Limb (tissue), 2 donors: ENCODE data around the gene KLHL29.

Experiments
- DNase-seq, 2 donors: peaks; one replicate each; pipeline ENCODE4 v3.0.0-alpha.2; 2016; ENCODE audit errors: extremely low spot score in 2 of 2

The KLHL29 gene

GRCh38 chr2:23567161-23567756, 182.3 kb downstream of the KLHL29 start:
- DNase-seq, result no peak

GRCh38 chr2:23568211-23568610, 183.2 kb downstream of the KLHL29 start:
- no peak for DNase-seq

DNA sequence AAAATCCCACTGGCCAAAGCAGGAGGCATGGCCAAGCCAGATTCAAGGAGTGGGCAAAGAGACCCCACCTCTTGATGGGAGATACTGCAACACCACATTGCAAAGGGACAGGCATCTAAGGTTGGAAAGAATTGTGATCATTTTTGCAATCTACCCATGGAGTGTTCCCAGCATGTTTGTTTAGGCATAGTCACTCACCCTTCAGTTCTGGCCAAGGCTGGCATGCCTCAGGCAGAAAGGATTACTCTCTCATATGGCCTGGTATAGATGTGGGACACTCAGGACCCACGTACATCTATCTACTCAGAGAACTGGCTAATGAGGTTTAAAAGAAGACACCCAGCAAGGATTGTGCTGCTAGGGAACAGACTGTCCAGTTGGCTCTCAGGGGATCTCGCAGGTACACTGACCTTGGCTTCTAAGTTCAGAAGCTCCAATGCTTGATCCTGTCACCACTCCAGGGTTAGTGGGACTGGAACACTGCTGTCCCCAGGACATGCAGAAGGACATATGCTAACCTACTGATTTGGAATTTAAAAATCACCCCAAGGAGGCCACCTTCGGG, 183.7 kb downstream of the KLHL29 start:
- no peak for DNase-seq

DNA sequence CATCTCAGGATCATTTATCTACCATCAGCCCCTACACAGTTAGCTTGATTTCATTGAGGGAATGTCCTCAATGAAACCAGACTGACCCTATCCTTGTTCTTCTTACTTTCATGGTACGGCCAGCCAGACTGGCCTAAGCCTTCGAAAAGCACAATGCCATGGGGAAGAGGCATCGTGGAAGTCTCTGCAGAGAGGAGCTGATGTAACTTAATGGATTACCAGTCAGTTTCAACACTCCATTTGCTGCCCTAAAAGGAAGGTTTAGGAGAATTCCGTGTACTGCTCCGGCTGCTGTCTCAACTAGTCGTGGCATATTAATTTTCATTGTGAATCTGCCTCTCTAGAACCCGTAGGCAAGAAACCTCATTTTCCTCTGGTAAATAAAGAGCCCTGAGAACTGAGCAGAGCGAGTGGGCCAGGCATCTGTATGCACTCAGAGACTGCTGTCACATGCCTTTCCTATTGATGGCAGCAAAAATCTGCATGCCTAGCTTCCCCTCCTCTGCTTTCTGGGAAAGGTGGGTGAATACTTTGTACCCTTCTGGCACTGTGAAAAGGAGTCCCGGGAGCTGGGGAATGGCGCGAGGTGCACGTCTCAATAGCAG, 184.9 kb downstream of the KLHL29 start:
- no peak for DNase-seq

- DNase-seq, result no peak
Observed at GRCh38 chr2:23571085-23571484, 186.1 kb downstream of the KLHL29 start.

DNA sequence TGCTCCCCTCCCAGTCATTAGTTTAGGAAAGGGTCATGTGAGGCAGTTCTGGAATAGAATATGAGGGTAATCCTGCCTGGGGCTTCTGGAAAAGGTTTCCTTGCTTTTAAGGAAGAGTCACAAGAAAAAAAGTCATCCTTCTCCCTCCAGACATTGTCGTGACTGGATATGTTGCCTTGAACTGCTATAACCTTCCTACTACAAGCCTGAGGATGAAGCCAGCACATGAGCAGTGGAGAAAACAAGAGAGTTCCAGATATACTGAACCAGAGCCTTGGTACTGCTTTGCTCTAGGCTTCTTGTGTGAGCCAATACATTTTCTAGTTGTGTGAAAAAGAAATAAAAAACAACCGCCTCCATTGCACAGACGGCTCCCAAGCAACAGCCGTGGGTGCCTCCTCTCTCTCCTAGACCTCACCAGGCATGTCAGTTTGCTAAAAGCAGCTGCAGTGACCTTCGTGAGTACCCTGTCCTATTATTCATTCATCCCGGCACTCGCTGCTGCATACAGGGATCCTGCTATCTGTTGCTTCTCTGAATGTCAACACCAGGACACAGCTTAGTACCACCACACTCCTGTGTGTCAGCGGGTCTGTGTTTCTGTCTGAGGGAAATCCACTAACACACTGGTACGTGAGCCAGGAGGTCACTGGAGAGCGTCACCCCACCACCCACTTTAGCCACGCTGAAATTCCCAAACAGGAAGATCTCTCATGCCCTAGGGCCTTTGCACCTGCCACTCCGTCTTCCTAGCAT, 186.7 kb downstream of the KLHL29 start:
- no peak for DNase-seq

DNA sequence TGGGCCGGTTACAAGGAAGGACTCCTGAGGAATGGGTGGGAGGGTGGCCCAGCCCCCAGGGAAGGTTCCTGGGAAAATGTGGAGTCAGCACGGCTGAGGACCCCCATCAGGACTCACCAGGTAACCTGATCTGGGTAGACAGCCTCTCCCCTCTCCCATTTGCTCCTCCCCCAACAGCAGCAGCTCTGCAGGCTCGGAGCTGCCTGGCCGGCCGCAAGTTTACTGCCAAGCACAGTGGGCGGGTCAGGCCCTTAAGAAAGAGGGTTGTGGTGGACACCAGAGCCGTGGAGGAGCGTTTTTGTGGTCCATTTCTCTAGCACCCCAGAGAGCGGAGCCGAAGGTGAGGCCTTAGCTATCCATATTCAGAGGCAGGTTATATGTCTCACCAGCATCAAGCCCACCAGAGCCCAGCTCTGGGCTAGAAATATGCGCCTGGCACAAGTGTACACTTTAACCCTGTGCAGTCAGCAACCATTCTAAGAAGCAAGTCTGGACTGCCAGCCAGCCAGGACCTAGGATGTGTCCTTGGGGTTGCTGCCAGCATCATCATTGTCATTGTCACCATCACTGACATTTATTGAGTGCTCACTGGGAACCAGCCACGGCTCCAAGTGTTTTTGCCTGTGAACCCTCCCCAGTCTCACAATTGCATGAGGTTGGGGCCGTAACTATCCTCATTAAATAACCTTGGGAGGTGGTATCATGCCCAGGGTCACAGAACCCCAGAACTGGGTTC, 190.1 kb downstream of the KLHL29 start:
- DNase-seq, result no peak

DNA sequence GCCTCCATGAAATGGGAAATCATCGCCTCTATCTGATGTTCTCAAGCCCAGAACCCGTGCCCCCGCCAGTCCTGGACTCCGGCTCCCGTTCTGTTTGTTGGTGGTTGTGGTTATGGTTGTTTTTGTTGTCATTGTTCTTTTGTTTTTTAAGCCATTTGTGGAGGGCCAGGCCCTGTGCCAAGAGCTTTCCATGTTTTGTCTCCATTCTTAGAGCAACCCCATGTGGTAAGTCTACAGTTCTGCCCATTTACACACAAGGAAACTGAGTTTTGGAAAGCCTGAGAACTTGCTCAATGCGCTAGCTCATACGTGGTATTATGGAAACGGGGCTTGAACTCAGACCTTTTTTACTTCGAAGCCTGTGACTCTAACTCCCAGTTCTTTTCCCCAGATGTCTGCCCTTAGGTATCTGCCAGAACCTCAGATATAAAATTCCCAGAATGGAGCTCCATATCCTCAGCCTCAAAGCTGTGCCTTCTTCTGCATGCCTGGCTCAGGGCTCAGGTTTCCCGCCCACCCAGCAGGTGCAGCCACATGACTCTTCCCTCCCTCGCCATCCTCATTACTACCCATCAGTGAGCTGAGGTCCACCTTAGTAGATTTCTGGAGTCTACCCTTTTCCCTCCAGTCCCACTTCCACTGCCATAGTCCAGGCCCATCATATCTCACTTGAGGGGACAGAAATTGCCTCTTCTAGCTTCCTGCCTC, 194.1 kb downstream of the KLHL29 start:
- DNase-seq, result no peak

GRCh38 chr2:23579674-23580073, 194.7 kb downstream of the KLHL29 start:
- DNase-seq, result no peak

DNA sequence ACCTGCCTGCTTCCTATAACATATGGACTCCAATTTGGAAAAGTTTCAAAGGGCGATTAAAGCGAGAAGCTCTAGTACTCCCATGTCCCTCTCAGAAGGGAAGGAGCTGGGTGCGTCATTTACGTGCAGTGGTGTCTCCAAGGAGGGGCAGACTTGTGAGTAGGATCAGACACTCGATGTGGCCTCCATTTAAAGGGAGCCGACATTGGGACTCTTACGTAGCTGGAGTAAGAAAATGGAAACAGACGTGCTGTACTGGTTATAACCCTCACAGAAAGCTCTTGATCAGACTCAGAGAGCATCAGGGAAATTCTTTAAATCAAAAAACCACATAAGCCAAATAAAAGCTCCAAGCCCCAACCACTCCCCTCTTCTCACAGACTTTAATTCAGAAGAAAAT, 198.5 kb downstream of the KLHL29 start:
- DNase-seq, result no peak

GRCh38 chr2:23584054-23584745, 199.2 kb downstream of the KLHL29 start:
- DNase-seq, result no peak

DNA sequence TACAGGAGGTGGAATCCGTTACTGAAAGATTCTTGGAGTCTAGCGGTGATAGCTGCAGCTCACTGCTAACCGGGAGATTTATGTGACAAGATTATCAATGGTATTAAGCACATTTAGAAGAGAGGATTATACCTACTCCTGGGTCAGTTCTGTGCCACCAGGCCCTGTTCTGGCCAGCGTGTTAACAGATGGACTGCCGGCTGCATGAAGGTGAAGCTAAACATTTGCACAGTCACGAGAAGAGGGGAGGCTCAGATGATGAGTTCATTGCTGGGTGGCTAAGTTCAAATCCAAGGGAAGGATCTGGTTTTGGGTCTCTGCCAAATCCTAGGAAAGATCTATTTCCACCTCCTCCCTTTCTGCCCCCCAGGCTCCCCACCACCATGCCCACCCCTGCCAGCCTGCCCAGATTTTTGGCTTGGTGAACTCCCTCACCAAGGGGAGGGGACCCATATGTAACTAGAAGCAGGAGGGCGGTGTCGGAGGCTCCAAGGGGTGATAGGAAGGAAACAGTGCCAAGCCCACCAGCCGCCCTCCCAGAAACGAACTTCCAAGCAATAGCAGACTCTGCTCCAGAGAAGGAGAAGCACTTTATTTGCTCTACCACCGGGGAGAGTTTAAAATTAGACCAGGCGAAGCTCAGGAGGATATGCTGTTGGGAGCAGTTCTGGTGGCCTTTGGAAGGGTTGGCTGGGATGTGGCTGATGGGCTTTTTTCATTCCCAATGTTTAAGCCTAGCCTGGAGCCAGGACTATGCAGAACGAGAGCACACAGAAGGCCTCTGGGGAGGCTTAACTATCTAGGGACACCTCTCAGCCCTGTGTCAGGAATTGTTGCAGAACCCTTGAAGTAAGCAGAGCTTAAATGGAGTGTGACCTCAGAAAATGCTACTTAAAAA, 200.5 kb downstream of the KLHL29 start:
- no peak for DNase-seq

- no peak for DNase-seq
Observed at GRCh38 chr2:23586741-23587306, 201.8 kb downstream of the KLHL29 start.

DNA sequence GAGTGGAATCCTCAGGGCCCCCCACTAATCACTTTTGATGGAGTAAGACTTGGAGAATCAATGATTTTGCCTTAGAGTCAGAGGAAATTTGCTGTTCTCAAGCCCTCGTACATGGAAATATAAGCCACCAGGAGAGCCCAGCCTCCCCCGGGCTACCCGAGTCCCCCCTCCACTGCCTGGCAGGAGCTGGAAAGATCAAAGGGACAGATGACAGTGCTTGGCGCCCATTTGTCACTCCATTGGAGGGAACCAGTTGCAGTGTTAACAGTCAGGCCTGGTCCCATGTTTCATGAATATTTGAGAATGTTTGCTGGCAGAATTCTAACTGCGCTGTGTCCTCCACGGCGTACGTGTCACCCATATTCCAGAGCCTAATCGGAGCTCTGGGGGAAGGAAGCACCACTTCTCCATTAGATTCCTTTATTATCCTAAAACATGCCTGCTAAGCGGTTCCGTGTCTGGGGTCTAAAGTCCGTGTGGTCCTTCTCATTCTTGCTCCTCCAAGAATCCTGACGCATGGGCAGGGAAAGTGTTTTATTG, 202.4 kb downstream of the KLHL29 start:
- DNase-seq, result no peak

- DNase-seq, result no peak
Observed at GRCh38 chr2:23588106-23588505, 203.1 kb downstream of the KLHL29 start.

DNA sequence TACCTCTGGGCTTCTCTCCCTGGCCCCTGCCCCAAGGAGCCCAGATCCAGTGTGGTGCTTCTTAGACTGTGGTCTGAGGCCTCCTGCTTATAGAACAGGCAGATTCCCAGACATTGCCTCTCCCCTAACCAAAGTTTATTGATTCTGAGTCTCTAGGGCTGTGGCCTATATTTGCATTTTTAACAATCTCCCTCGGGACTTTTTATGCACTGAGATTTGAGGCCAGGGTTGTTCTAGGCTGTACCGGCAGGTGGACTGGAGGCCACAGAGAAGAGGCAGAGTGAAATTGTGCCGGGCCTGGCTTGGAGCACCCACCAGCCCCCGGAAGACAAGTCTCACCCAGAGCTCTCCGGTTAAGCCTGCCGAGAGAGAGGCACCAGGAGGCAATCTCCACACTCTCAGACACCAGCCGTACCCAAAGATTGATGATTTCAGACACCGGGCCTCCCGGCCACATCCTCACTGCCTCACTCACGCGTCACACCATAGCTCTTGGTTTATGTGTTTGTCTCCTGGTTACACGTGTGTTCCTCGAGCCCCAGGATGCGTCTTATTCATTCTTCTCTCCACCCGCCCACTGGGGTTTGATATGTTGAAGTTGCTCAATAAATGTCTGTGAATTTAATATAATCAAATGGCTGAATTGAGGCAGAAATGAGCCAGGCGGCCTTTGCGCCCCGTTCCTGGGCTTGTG, 203.7 kb downstream of the KLHL29 start:
- no peak for DNase-seq

DNA sequence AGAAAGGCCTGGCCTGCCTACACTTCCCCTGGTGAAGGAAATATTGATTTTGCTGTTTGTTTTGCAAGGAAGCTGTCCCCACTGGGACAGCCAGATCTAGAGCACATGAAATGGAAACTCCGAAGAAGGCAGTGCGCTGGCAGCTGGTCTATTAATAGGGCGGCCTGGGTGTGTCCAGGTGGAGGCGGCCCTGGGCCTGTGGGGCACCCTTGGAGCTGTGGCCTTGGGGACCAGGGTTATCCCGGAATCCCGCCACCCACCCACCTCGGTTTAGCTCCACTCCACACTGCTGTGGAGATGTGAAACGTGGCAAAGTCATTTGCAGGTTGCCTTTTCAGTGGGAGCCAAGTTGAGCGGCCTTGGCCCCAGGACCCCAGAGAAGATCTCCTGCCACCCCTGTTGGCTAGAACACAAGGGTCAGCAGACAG, 204.3 kb downstream of the KLHL29 start:
- DNase-seq, result no peak

GRCh38 chr2:23589739-23590138, 204.8 kb downstream of the KLHL29 start:
- DNase-seq, result no peak
